ENCODE measurements around the gene SAP30L.

DNA sequence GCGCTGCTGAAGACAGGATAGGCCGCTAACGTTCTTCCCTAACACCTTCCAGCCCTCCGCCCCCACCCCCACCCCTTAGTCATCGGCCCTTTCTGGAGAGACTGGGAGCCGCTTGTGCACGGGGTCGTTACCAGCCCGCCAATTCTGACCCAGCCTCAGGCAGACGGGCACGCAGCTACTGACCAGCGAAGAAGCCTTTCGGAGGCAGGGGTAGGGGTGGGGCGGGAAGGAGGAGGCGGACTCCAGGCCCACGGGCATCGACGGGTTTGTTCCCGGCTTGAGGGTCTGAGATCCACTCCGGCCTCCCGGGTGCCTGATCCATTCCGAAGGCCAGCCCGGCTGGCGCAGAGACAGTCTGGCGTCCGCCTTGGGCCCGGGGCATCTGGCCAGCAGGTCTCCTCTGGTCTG, 33.0 kb downstream of the SAP30L start:
- TF ChIP-seq POLR2AphosphoS5 (IDR thresholded peaks at IDR 0.05) (no peak), EP300 (IDR thresholded peaks at IDR 0.05; ENCODE audit: low read depth) (no peak)

All from transverse colon (tissue), 3 donors.